Measurements from ENCODE around the gene ROBO4. TPM values are rescaled to one million over a fixed set of nuclear protein-coding genes. Genes with fewer than 3 reads are reported as not detected.
A peak's percentile ranks its signal among the peaks of the same experiment; 100 is the strongest.

The ROBO4 gene
- total RNA-seq, 1 donor from 2014 or later: 21.9 TPM

- DNase-seq (no peak), ATAC-seq (ENCODE audit: poor library complexity) (no peak)
- intact Hi-C loops (cut with DNase I): no loop called here
These were observed 19.5 kb downstream of the ROBO4 start for GRCh38 chr11:124877910-124878758.

- intact Hi-C loops (cut with DNase I): no loop called here
- DNase-seq (no peak), ATAC-seq (ENCODE audit: poor library complexity) (no peak)
These were observed 20.1 kb downstream of the ROBO4 start for GRCh38 chr11:124877631-124877909.

DNA sequence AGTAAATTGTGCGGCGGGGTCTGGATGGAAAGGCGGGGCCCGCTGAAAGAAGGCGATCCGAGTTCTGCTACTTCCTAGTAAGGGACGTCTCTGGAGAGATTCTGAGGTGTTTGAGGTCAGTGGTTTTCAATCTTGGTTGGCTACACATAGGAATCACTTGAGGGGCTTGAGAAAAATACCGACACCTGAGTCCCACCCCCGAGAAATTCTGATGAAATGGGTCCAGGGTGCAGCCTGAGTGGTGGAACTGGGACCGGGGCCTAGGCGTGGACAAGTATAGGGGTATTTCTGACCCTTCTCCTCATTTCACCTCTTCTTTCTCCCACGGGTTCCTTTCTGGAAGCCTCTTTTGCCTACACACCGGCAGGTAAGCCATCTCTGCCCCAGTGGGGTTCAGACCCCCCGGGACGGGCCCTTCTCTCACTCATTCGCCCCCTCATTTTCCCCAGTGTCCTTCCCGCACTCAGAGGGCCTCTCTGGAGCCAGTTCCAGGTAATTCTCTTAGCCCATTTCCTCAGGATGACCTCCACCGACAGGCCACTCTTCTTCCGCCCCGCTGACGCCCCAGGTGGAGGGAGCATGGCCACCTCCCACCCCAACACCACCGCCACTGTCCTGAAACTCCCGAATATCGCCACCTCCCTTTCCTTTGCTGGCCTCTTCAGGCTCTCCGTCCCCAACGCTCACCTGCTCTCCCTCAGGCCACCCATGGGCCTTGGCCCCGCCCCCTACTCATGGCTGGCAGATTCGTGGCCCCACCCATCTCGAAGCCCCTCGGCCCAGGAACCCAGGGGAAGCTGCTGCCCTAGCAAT is 20.6 kb downstream of the ROBO4 start:
- DNase-seq (no peak), ATAC-seq (ENCODE audit: poor library complexity) (no peak)
- intact Hi-C loops (cut with DNase I): no loop called here

DNA sequence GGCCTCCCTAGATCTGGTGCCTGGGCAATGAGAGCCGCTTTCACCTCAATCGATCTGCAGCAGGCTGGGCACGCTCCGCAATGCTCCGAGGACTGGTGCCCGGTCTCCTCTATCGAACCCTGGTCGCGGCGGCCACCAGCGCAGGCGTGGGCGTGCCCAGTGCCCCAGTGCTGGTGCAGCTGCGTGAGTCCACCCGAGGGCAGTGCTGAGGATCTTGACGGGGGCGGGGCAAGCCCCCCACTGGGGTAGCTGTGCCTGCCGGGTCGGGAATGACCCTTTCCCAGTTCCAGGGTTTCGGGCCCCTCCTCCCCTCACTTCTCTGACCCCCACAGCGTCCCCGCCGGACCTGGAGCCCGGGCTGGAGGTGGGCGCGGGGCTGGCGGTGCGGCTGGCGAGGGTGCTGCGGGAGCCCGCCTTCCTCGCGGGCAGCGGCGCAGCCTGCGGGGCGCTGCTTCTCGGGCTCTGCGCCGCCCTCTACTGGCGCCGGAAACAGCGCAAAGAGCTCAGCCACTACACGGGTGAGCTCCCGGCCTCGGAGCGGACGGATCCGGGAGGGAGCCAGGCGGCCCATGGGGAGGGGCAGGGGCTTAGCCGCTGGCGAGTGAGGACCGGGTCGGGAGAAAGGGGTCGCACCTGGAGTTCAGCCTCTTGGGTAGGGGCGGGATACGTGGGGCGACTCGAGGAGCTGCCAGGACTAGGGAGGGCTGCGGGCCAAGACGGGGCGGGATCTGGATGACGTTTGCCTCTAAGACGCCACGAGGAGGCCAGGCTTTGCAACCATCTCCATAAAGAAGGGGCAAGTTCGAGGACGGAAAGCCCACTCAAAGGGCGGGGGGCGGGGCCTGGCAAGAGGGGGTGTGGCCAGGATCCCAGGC is 21.5 kb downstream of the ROBO4 start:
- DNase-seq (peak; percentile 92), ATAC-seq (ENCODE audit: poor library complexity) (peak; percentile 96)
- intact Hi-C loops (cut with DNase I): no loop called here

- intact Hi-C loops (cut with DNase I): no loop called here
- no peak for DNase-seq
- ATAC-seq (ENCODE audit: poor library complexity): no peak
These were observed 22.3 kb downstream of the ROBO4 start for GRCh38 chr11:124875401-124875800.

DNA sequence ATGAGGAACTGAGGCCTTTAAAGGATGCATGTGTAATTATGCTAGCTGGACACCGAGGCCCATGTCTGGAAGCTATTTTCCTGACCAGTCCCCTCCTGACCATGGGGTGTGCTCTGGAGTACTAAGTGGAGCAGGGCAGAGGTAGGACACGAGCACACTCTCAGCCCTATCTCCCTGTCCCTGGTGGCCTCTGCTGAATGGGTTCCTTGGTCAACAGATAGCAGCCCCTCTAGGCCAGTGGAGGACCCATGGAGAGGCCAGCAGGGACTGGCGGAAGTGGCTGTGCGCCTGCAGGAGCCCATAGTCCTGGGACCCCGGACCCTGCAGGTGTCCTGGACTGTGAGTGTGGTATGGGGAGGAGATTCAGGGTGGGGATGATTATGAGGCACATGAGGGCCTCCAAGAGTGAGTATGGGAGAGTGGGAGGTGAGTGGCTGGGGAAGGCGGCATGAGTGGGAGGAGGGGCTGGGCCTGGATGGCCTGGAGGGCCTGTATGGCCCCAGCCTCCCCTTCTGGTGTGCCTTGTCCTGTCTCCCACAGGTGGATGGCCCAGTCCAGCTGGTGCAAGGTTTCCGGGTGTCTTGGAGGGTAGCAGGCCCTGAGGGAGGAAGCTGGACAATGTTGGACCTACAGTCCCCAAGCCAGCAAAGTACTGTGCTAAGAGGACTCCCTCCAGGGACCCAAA is 23.0 kb downstream of the ROBO4 start:
- no peak for DNase-seq
- no peak for ATAC-seq (ENCODE audit: poor library complexity)
- intact Hi-C loops (cut with DNase I): no loop called here

GRCh38 chr11:124873951-124874350 is 23.7 kb downstream of the ROBO4 start:
- intact Hi-C loops (cut with DNase I): no loop called here
- DNase-seq: no peak
- ATAC-seq (ENCODE audit: poor library complexity): no peak

DNA sequence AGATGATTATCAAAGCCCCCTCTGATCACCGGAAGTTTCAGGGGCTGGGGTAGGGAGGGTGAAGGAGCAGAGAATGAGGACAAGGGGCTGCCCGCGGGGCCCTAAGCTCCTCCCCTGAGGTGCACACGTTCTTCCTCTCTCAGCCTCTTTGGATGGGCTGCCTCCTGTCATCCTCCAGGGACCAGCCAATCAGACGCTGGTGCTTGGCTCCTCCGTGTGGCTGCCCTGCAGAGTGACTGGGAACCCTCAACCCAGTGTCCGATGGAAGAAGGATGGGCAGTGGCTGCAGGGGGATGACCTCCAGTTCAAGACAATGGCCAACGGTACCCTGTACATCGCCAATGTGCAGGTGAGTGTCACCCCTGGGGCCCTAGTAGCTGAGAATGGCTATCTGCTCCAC is 24.9 kb downstream of the ROBO4 start:
- no peak for ATAC-seq (ENCODE audit: poor library complexity)
- peak; percentile 26 for DNase-seq
- intact Hi-C loops (cut with DNase I): no loop called here

- DNase-seq (peak; percentile 25), ATAC-seq (ENCODE audit: poor library complexity) (no peak)
- intact Hi-C loops (cut with DNase I): no loop called here
These were observed 25.4 kb downstream of the ROBO4 start for GRCh38 chr11:124872280-124872679.

- DNase-seq: no peak
- intact Hi-C loops (cut with DNase I): no loop called here
- no peak for ATAC-seq (ENCODE audit: poor library complexity)
These were observed 27.2 kb downstream of the ROBO4 start for GRCh38 chr11:124870430-124870829.

DNA sequence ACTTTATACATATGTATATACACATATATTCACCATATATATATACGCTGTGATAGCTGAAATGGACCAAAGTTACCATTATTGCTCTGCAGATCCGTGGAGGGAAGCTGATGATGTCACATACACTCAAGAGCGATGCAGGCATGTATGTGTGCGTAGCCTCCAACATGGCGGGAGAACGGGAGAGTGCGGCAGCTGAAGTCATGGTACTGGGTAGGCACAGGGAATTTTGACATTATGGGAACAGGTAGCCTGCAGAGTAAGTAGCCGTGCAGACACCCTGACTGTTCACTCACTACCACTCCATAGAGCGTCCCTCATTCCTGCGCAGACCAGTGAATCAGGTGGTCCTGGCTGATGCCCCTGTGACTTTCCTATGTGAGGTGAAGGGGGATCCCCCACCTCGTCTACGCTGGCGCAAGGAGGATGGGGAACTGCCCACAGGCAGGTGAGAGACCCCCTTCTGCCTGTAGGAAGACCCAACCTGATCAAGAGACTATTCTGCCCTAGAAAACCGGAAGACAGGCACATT is 27.7 kb downstream of the ROBO4 start:
- DNase-seq (no peak), ATAC-seq (ENCODE audit: poor library complexity) (no peak)
- intact Hi-C loops (cut with DNase I): no loop called here

DNA sequence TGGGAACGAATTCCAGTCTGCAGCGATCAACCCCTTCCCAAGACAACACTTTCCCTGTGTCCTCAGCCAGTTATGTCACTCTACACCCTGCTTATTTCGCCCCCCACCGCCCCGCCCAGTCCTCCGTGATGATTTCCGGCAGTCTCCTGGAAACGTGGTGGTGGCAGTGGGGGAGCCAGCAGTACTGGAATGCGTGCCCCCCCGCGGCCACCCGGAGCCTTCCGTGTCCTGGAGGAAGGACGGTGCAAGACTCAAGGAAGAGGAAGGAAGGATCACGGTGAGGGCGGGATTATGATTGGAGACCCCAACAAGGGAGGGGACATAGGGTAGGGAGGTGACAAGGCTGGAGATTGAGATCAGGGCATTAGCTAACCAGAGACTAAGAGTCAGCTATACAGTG is 28.3 kb downstream of the ROBO4 start:
- DNase-seq (no peak), ATAC-seq (ENCODE audit: poor library complexity) (no peak)
- intact Hi-C loops (cut with DNase I): no loop called here

GRCh38 chr11:124868331-124869274 is 29.1 kb downstream of the ROBO4 start:
- ATAC-seq (ENCODE audit: poor library complexity): no peak
- intact Hi-C loops (cut with DNase I): no loop called here
- DNase-seq: no peak

GRCh38 chr11:124867700-124868099 is 30.0 kb downstream of the ROBO4 start:
- DNase-seq: no peak
- ATAC-seq (ENCODE audit: poor library complexity): peak; percentile 36
- intact Hi-C loops (cut with DNase I): no loop called here

- intact Hi-C loops (cut with DNase I): no loop called here
- DNase-seq (peak; percentile 60), ATAC-seq (ENCODE audit: poor library complexity) (peak; percentile 72)
These were observed 31.5 kb downstream of the ROBO4 start for GRCh38 chr11:124865902-124866851.

GRCh38 chr11:124865181-124865901 is 32.3 kb downstream of the ROBO4 start, which contains the start of gene ROBO3:
TSS of gene ROBO3 (plus strand) at chr11:124865432. CDS start at chr11:124865578, 146 bp downstream.
- intact Hi-C loops (cut with DNase I): no loop called here
- no peak for ATAC-seq (ENCODE audit: poor library complexity)
- DNase-seq: no peak
